ENCODE results near the gene ABCC6. TPM values are rescaled to one million over a fixed set of nuclear protein-coding genes. Genes with fewer than 3 reads are reported as not detected.
A peak's percentile ranks its signal among the peaks of the same experiment; 100 is the strongest.

Gene ABCC6
- total RNA-seq, 6 experiments from 2014 or later, result 0.18 TPM; not detected in 5

- Mint-ChIP-seq H3K4me3 (no peak overlapping the region), H3K27me3 (ENCODE audit: insufficient read depth) (peaks cover 7% of the 10 kb centered on the region), H3K4me1 (ENCODE audit: low read depth) (peaks cover 4% of the 10 kb centered on the region; the same call in 1 of the 2 replicates), H3K36me3 (ENCODE audit: low read depth) (peaks cover 15% of the 10 kb centered on the region), H3K27ac (peak overlapping the region; percentile 31; the same call in 1 of the 2 replicates), H3K9me3 (no peaks in the 10 kb centered on the region)
- TF ChIP-seq CTCF (IDR thresholded peaks at IDR 0.05), result no peak
- no peak for DNase-seq
Measured at GRCh38 chr16:16131204-16131603, 92.1 kb downstream of the ABCC6 start.

GRCh38 chr16:16127469-16128116 lies 95.7 kb downstream of the ABCC6 start:
- Mint-ChIP-seq H3K36me3 (ENCODE audit: low read depth) (peaks cover 29% of the 10 kb centered on the region), H3K4me3 (no peak overlapping the region), H3K9me3 (peaks cover 16% of the 10 kb centered on the region), H3K27ac (peak overlapping the region; percentile 2), H3K4me1 (ENCODE audit: low read depth) (no peaks in the 10 kb centered on the region), H3K27me3 (ENCODE audit: insufficient read depth) (peaks cover 7% of the 10 kb centered on the region)
- DNase-seq, result peak; percentile 48
- TF ChIP-seq CTCF (IDR thresholded peaks at IDR 0.05), result peak; percentile 93

GRCh38 chr16:16126896-16127295 lies 96.4 kb downstream of the ABCC6 start:
- TF ChIP-seq CTCF (IDR thresholded peaks at IDR 0.05), result no peak
- Mint-ChIP-seq H3K27me3 (ENCODE audit: insufficient read depth) (peaks cover 3% of the 10 kb centered on the region), H3K27ac (peak overlapping the region; percentile 2; the same call in 1 of the 2 replicates), H3K4me1 (ENCODE audit: low read depth) (no peaks in the 10 kb centered on the region), H3K9me3 (peaks cover 16% of the 10 kb centered on the region), H3K4me3 (no peak overlapping the region), H3K36me3 (ENCODE audit: low read depth) (peaks cover 36% of the 10 kb centered on the region)
- no peak for DNase-seq

GRCh38 chr16:16124974-16125373 lies 98.3 kb downstream of the ABCC6 start:
- Mint-ChIP-seq H3K9me3 (peaks cover 16% of the 10 kb centered on the region), H3K27ac (no peak overlapping the region), H3K4me3 (no peak overlapping the region), H3K36me3 (ENCODE audit: low read depth) (peaks cover 47% of the 10 kb centered on the region), H3K27me3 (ENCODE audit: insufficient read depth) (peaks cover 7% of the 10 kb centered on the region), H3K4me1 (ENCODE audit: low read depth) (no peaks in the 10 kb centered on the region)
- DNase-seq, result no peak
- TF ChIP-seq CTCF (IDR thresholded peaks at IDR 0.05), result no peak

- peaks cover 47% of the 10 kb centered on the region for H3K36me3 Mint-ChIP-seq (ENCODE audit: low read depth)
- TF ChIP-seq CTCF (IDR thresholded peaks at IDR 0.05), result no peak
- H3K27me3 Mint-ChIP-seq (ENCODE audit: insufficient read depth), result peaks cover 7% of the 10 kb centered on the region
- DNase-seq, result no peak
- peaks cover 16% of the 10 kb centered on the region for H3K9me3 Mint-ChIP-seq
- no peak overlapping the region for H3K4me3 Mint-ChIP-seq
- no peaks in the 10 kb centered on the region for H3K4me1 Mint-ChIP-seq (ENCODE audit: low read depth)
- no peak overlapping the region for H3K27ac Mint-ChIP-seq
Measured at GRCh38 chr16:16124438-16124837, 98.9 kb downstream of the ABCC6 start.
